ENCODE results near the gene ZFHX3. TPM values are rescaled to one million over a fixed set of nuclear protein-coding genes. Genes with fewer than 3 reads are reported as not detected.

The ZFHX3 gene
- total RNA-seq, 1 donor from 2014 or later = 0.81 TPM

- intact Hi-C loops (cut with micrococcal nuclease) = no loop called here
These were observed 64.7 kb downstream of the ZFHX3 start for GRCh38 chr16:72983241-72983640.

GRCh38 chr16:72979974-72980373, 68.0 kb downstream of the ZFHX3 start:
- intact Hi-C loops (cut with micrococcal nuclease) = no loop called here

- intact Hi-C loops (cut with micrococcal nuclease) = no loop called here
These were observed 69.7 kb downstream of the ZFHX3 start for GRCh38 chr16:72978212-72978611.

GRCh38 chr16:72977127-72977526, 70.8 kb downstream of the ZFHX3 start:
- intact Hi-C loops (cut with micrococcal nuclease) = no loop called here

GRCh38 chr16:72976438-72977064, 71.4 kb downstream of the ZFHX3 start:
- intact Hi-C loops (cut with micrococcal nuclease) = no loop called here

GRCh38 chr16:72975809-72976437, 72.0 kb downstream of the ZFHX3 start:
- intact Hi-C loops (cut with micrococcal nuclease) = no loop called here

- intact Hi-C loops (cut with micrococcal nuclease) = no loop called here
These were observed 73.7 kb downstream of the ZFHX3 start for GRCh38 chr16:72974142-72974769.

GRCh38 chr16:72972878-72973571, 74.9 kb downstream of the ZFHX3 start:
- intact Hi-C loops (cut with micrococcal nuclease) = loop anchor here (1.0 kb wide), 1 partner anchor 22 kb away; no protein-coding TSS in a partner anchor

GRCh38 chr16:72971370-72971769, 76.6 kb downstream of the ZFHX3 start:
- intact Hi-C loops (cut with micrococcal nuclease) = no loop called here

GRCh38 chr16:72970656-72971055, 77.3 kb downstream of the ZFHX3 start:
- intact Hi-C loops (cut with micrococcal nuclease) = no loop called here

- intact Hi-C loops (cut with micrococcal nuclease) = no loop called here
These were observed 78.1 kb downstream of the ZFHX3 start for GRCh38 chr16:72969812-72970211.

GRCh38 chr16:72969146-72969545, 78.8 kb downstream of the ZFHX3 start:
- intact Hi-C loops (cut with micrococcal nuclease) = no loop called here

GRCh38 chr16:72967941-72968340, 80.0 kb downstream of the ZFHX3 start:
- intact Hi-C loops (cut with micrococcal nuclease) = no loop called here

- intact Hi-C loops (cut with micrococcal nuclease) = no loop called here
These were observed 84.2 kb downstream of the ZFHX3 start for GRCh38 chr16:72963533-72964315.

- intact Hi-C loops (cut with micrococcal nuclease) = no loop called here
These were observed 85.6 kb downstream of the ZFHX3 start for GRCh38 chr16:72962347-72962746.

- intact Hi-C loops (cut with micrococcal nuclease) = loop anchor here (1.0 kb wide), 1 partner anchor 130 kb away; no protein-coding TSS in a partner anchor
These were observed 86.1 kb downstream of the ZFHX3 start for GRCh38 chr16:72961863-72962262.

- intact Hi-C loops (cut with micrococcal nuclease) = loop anchor here (1.0 kb wide), 1 partner anchor 129 kb away; no protein-coding TSS in a partner anchor
These were observed 86.7 kb downstream of the ZFHX3 start for GRCh38 chr16:72961115-72961832.

GRCh38 chr16:72960101-72960500, 87.8 kb downstream of the ZFHX3 start:
- intact Hi-C loops (cut with micrococcal nuclease) = no loop called here

- intact Hi-C loops (cut with micrococcal nuclease) = no loop called here
These were observed 88.5 kb downstream of the ZFHX3 start for GRCh38 chr16:72959301-72959996.

GRCh38 chr16:72958522-72959076, 89.3 kb downstream of the ZFHX3 start:
- intact Hi-C loops (cut with micrococcal nuclease) = no loop called here
